Duodenal mucosa (tissue), 2 donors: Measurements from ENCODE around the gene HOXB13.
"Not testable (repeated sequence)": the region's sequence is repeated elsewhere in the genome, so short reads cannot be mapped to it uniquely, and the experiment has no call there.

Source experiments
- H3K27ac ChIP-seq: one replicate; pipeline ENCODE4 v1.7.0; 2013; ENCODE audit warnings: low read depth, low read length
- H3K27me3 ChIP-seq, 2 donors: one replicate each; pipeline ENCODE4 v1.7.0; 2013; ENCODE audit warnings: low read length in 2 of 2, control low read depth in 1 of 2; ENCODE audit not compliant: insufficient read depth in 2 of 2, control insufficient read depth in 1 of 2
- H3K36me3 ChIP-seq, 2 donors: one replicate each; pipeline ENCODE4 v1.7.0; 2013; ENCODE audit warnings: low read length in 2 of 2, control low read depth in 1 of 2; ENCODE audit not compliant: insufficient read depth in 2 of 2, control insufficient read depth in 1 of 2
- H3K4me1 ChIP-seq, 2 donors: one replicate each; pipeline ENCODE4 v1.7.0; 2013; ENCODE audit warnings: low read length in 2 of 2, control low read depth in 1 of 2; ENCODE audit not compliant: insufficient read depth in 2 of 2, control insufficient read depth in 1 of 2
- H3K4me3 ChIP-seq, 2 donors: one replicate each; pipeline ENCODE4 v1.7.0; 2013; ENCODE audit warnings: low read length in 2 of 2, low read depth in 1 of 2
- H3K9ac ChIP-seq, 2 donors: one replicate each; pipeline ENCODE4 v1.7.0; 2013; ENCODE audit warnings: low read length in 2 of 2, low read depth in 1 of 2
- H3K9me3 ChIP-seq, 2 donors: one replicate each; pipeline ENCODE4 v1.7.0; 2013; ENCODE audit warnings: low read length in 2 of 2, control low read depth in 1 of 2; ENCODE audit not compliant: control insufficient read depth in 1 of 2

HOXB13 gene

DNA sequence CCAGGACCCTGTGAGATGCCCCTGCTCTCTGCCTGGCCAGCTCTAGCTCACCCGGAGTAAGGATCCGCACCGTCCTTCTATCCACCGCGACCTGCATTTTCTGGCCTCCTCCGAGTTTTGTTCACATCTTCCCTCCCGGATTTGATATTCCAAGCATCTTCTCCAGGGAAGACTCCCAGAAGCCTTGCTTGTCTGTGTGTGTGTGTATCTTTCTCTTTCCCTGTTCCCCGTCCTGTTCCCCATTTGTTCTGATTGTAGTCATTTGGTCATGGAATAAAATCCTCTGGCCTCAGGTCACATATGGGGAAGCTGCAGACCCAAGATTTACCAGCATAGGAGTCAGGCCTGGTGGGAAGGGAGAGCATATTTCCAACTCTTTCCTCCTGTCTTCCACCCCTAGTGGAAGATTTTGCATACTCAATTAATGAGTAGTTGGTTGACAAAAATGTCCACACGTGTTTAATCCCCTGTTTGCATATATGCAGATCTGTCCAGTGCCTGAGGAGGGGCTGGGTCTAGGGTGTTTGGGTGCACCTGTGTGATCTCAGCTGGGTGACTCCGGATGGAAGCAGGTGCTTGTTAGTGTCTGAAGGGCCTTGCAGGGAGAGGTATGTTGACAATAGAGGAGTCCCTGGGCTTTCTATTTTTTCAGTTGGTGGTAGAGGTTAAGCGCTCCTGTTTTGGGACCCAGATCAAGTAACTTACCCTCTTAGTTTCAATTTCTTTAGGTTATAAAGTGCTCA lies 8.1 kb downstream of the HOXB13 start:
- Histone ChIP-seq H3K4me3 (no peak overlapping the region), H3K4me1 (peaks cover 26 to 27% of the 10 kb centered on the region in 2 donors), H3K27me3 (peaks cover 87 to 88% of the 10 kb centered on the region in 2 donors), H3K36me3 (no peaks in the 10 kb centered on the region), H3K9ac (no peak overlapping the region), H3K27ac (no peak overlapping the region), H3K9me3 (no peaks in the 10 kb centered on the region)

DNA sequence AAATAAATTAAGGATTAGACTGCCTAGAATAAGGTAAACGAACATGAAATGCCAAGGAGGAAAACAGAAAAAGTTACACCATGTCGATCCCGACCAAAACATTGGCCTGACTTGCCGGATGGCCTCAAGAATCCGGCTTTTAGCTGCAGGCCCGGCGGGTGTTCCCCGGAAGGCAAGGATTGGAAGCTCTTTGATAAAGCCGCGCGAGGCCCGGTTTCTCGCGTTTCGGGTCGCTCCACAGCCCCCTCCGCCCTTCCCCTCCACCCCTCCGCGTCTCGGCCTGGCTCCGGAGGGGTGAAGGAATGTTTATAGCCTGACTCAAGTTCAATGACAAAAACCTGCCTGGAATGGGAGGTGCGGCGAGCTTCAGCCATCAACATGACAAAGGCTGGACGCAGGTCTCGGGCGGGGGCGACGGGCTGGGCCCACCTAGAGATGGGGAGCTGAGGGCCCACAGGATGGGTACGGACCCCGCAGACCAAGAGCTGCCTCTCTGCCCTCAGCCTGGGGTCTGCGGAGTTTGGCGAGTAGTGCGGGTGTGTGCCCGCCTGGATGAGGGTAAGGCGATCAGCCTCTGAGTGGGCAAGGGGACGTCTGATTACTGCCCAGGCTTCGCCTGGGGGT lies 8.8 kb downstream of the HOXB13 start:
- Histone ChIP-seq H3K27me3 (peaks cover 80 to 85% of the 10 kb centered on the region in 2 donors), H3K9ac (no peak overlapping the region), H3K27ac (no peak overlapping the region), H3K4me3 (no peak overlapping the region), H3K9me3 (no peaks in the 10 kb centered on the region), H3K4me1 (peaks cover 21% of the 10 kb centered on the region in 2 donors), H3K36me3 (no peaks in the 10 kb centered on the region)

DNA sequence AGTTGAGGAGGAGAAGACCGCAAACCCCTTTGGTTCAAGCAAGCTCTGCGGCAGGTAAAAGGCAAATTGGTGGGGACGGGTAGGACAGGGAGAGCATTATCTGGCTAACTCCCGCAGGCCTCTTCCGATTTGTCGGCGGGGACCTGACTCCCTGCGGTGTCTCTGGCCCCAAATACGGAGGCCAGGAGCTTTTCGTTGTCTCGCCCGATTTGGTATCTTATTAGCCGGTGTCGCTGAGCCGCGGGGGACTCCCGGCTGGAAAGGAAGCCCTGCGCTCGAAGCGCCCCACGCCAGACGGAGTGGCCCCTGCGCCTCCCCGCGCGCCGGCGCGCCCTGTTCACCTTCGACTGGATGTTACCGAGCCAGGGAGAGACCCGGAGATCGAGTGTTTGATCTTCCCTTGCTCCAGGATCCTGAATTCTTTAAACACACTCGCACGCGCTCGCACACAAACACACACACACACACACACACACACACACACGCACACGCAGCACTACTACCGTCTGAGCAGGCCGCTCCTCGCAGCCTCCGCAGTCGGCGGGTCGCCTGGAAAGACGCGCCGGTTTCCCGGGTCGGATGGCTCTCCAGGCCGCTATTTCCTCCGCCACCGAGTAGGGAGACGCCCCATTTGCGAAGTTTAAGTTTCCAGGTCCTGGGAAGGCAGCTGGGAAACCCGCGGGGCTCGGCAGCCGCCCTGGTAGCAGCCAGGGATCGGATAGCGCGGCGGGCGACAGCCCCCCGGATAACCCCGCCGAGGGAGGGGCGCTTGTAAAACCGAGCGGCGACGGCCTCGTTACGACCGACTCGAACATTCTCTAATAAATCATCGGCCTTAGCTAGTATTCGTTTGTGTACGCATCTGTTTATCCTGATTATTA lies 9.5 kb downstream of the HOXB13 start:
- Histone ChIP-seq H3K9ac (no peak overlapping the region), H3K4me1 (peaks cover 15 to 18% of the 10 kb centered on the region in 2 donors), H3K27me3 (peaks cover 73 to 78% of the 10 kb centered on the region in 2 donors), H3K9me3 (no peaks in the 10 kb centered on the region), H3K27ac (no peak overlapping the region), H3K36me3 (no peaks in the 10 kb centered on the region), H3K4me3 (no peak overlapping the region)

DNA sequence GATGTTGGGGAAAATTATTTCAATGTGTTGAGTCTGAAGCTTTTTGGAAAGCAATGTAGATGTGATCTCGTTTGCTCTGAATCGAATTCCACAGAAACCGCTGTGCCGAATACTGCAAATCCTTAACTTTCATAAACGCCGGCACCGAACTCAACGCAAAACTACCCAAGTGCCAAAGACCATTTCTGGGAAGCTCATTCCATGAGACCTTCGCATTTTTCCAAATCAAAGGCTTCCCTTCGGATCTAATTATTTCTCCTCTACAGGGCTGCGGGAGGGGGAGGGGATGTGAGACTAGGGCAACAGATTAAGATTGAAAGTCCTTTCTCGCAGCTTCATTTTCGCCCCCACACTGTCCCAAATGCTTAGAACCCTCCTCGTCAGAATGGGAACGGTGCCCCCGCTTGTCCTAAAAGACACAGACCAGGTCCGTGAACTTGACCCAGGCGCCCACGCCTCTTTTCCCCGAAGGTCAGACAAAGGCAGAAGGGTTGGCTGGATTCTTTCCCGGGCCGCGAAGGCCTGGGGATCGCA lies 10.3 kb downstream of the HOXB13 start:
- Histone ChIP-seq H3K27me3 (peaks cover 66 to 75% of the 10 kb centered on the region in 2 donors), H3K9ac (no peak overlapping the region)

DNA sequence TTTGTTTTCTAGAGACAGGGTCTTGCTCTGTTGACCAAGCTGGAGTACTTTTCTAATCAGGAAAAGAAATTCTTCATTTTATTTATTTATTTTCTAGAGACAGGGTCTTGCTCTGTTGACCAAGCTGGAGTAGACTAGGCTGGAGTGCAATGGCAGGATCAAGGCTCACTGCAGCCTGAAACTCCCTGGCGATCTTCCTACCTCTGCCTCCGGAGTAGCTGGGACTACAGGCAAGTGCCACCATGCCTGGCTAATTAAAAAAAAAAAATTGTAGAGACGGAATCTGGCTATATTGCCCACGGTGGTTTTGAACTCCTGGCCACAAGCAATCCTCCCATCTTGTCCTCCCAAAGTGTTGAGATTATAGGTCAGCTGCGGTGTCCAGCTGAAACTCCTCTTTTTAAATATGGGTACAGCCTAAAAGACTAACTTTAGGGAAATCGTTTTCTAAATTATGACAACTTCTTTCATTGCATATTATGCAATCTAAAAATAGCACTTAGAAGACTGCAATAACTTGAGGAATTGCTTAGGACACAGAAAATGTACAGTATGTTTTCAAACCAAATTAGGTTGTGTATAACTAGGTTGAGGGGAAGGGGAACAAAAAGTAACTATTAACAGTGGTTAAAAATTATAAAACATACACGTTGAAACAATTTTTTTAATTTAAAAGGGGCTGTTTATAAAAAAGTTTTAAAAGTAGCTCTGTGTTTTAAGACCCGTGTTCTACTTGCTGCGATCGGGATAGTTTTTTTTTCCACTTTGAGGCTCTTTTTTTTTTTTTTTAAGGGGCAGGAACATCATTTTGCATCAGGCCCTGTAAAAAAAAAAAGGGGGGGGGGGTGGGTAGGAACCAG lies 11.0 kb downstream of the HOXB13 start:
- Histone ChIP-seq H3K27ac (no peak overlapping the region), H3K4me1 (peaks cover 9 to 12% of the 10 kb centered on the region in 2 donors), H3K9me3 (no peaks in the 10 kb centered on the region), H3K27me3 (peaks cover 63 to 72% of the 10 kb centered on the region in 2 donors), H3K9ac (no peak overlapping the region), H3K4me3 (no peak overlapping the region), H3K36me3 (no peaks in the 10 kb centered on the region)

More for the DNA sequence above, 10.3 kb downstream of the HOXB13 start:
- Histone ChIP-seq H3K9me3 (no peaks in the 10 kb centered on the region), H3K4me3 (no peak overlapping the region), H3K36me3 (no peaks in the 10 kb centered on the region), H3K4me1 (peaks cover 9 to 12% of the 10 kb centered on the region in 2 donors), H3K27ac (no peak overlapping the region)

DNA sequence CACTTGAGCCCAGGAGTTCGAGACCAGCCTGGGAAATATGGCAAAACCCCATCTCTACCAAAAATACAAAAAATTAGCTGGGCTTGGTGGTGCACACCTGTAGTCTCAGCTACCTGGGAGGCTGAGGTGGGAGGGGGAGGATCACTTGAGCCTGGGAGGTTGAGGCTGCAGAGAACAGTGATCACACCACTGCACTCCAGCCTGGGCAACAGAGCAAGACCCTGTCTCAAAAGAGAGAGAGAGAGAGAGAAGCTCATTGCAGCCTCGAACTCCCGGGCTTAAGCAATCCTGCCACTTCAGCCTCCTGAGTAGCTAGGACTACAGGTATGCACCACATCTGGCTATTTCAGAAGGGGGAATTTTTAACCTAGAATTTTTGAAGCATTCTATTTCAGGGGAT lies 12.0 kb downstream of the HOXB13 start:
- Histone ChIP-seq H3K4me1 (peaks cover 9 to 12% of the 10 kb centered on the region in 2 donors), H3K27me3 (peaks cover 62 to 70% of the 10 kb centered on the region in 2 donors)
- H3K9ac ChIP-seq, H3K9me3 ChIP-seq, H3K4me3 ChIP-seq, H3K27ac ChIP-seq, H3K36me3 ChIP-seq: not testable (repeated sequence)

DNA sequence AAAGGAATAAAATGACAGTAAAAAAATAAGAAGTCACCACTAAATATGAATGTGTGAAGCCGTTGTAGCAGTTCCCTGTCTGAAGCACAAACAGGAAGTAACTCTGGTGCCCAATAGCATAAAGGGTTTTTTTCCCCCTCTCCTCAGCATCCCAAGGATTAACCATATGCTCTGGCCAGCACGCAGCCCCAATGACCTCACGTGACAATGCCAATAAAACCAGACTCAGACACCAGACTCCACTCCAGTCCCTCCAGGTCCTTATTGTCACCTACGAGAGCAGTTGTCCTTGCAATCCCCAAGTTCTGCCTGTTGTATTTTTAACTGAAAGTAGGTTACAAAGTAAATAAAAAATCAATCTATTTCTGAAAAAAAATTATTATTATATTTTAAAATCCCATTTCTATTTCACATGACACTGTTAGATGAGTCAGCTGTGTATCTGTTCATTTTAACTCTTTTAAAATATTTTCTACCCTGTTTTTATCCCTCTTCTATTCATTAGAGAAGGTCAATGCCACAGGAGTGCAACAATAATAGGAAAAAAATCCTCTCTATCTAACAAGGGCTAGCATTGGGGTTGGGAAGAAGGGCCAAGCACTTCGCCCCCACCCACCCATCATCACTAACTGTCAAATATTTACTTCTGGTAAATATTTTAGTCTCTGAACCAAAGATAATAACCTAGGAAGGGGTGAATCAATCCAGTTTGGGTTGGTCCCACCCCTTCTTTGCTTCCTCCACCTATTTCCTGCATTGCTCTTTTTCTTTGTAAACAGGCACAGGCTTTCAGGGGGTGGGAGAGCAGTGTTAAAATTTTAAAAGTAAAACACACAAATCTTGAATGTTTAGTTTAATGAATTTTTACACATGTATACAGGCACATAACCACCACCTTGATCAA lies 12.8 kb downstream of the HOXB13 start:
- Histone ChIP-seq H3K4me3 (no peak overlapping the region), H3K27me3 (peaks cover 63 to 69% of the 10 kb centered on the region in 2 donors), H3K9me3 (no peaks in the 10 kb centered on the region), H3K4me1 (peaks cover 9 to 12% of the 10 kb centered on the region in 2 donors), H3K27ac (no peak overlapping the region), H3K9ac (no peak overlapping the region), H3K36me3 (no peaks in the 10 kb centered on the region)

DNA sequence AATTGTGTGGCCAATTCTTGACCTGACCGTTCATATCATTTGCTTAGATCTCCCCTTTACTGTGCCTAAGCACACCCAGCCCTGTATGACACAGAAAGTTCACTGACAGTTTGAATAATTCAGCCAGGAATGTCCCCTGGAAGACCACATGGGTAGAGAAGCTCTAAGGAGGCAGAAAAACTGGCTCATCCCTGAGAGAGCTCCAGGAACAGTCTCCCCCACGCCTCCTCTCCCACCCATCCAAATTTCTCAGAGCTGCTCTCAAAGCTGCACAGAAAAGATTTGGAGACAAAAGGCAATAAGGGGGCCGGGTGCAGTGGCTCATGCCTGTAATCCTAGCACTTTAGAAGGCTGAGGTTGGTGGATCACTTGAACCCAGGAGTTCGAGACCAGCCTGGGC lies 17.4 kb downstream of the HOXB13 start:
- Histone ChIP-seq H3K27me3 (peaks cover 36 to 47% of the 10 kb centered on the region in 2 donors), H3K27ac (no peak overlapping the region), H3K9ac (no peak overlapping the region), H3K4me1 (no peaks in the 10 kb centered on the region), H3K9me3 (no peaks in the 10 kb centered on the region), H3K4me3 (no peak overlapping the region), H3K36me3 (no peaks in the 10 kb centered on the region)
